GM18505 (cell line): ENCODE data around the gene OR8B12.
"Not testable (repeated sequence)": the region's sequence is repeated elsewhere in the genome, so short reads cannot be mapped to it uniquely, and the experiment has no call there.

Experiments used
- ATAC-seq: cut with Tn5 transposase; IDR thresholded peaks from one replicate; pipeline ENCODE4 v1.9.1; 2021; ENCODE audit not compliant: unreplicated experiment
- POLR2A ChIP-seq: IDR thresholded peaks from 4 replicates; pipeline ENCODE4 v1.6.1; 2011; ENCODE audit warnings: borderline replicate concordance; ENCODE audit not compliant: insufficient read depth, insufficient read length; ENCODE audit errors: extremely low read depth

OR8B12 gene

GRCh38 chr11:124551987-124552386 lies 8.5 kb upstream of the OR8B12 start:
- TF ChIP-seq POLR2A: no peak
- no peak for ATAC-seq

GRCh38 chr11:124551189-124551588 lies 7.7 kb upstream of the OR8B12 start:
- ATAC-seq: no peak
- TF ChIP-seq POLR2A: no peak

GRCh38 chr11:124543145-124543544 lies 309 bp downstream of the OR8B12 start:
- no peak for ATAC-seq
- TF ChIP-seq POLR2A: no peak

GRCh38 chr11:124541204-124541603 lies 2.2 kb downstream of the OR8B12 start:
- ATAC-seq: no peak
- no peak for TF ChIP-seq POLR2A

GRCh38 chr11:124538019-124538418 lies 5.4 kb downstream of the OR8B12 start:
- ATAC-seq: no peak
- no peak for TF ChIP-seq POLR2A

GRCh38 chr11:124536520-124536919 lies 6.9 kb downstream of the OR8B12 start:
- TF ChIP-seq POLR2A: no peak
- no peak for ATAC-seq

- ATAC-seq: no peak
- no peak for TF ChIP-seq POLR2A
Measured at GRCh38 chr11:124535552-124536232, 7.8 kb downstream of the OR8B12 start.

- no peak for TF ChIP-seq POLR2A
- no peak for ATAC-seq
Measured at GRCh38 chr11:124534051-124534450, 9.4 kb downstream of the OR8B12 start.

- TF ChIP-seq POLR2A: no peak
- no peak for ATAC-seq
Measured at GRCh38 chr11:124533626-124534025, 9.8 kb downstream of the OR8B12 start.

- no peak for TF ChIP-seq POLR2A
- ATAC-seq: no peak
Measured at GRCh38 chr11:124520550-124520854, 23.0 kb downstream of the OR8B12 start.

- TF ChIP-seq POLR2A: no peak
- no peak for ATAC-seq
Measured at GRCh38 chr11:124519850-124520549, 23.5 kb downstream of the OR8B12 start.

- TF ChIP-seq POLR2A: no peak
Measured at GRCh38 chr11:124518989-124519451, 24.4 kb downstream of the OR8B12 start.

GRCh38 chr11:124517314-124517713 lies 26.1 kb downstream of the OR8B12 start:
- TF ChIP-seq POLR2A: no peak
- ATAC-seq: no peak

More at GRCh38 chr11:124518989-124519451, 24.4 kb downstream of the OR8B12 start:
- no peak for ATAC-seq

GRCh38 chr11:124514675-124515074 lies 28.8 kb downstream of the OR8B12 start:
- ATAC-seq: not testable (repeated sequence)
